Measurements from ENCODE around the gene SLC17A9.

SLC17A9 gene

GRCh38 chr20:62991863-62992262 is 39.4 kb downstream of the SLC17A9 start:
- Mint-ChIP-seq H3K4me3 (no peak overlapping the region), H3K4me1 (ENCODE audit: low read depth) (peaks cover 5% of the 10 kb centered on the region), H3K36me3 (ENCODE audit: low read depth) (no peaks in the 10 kb centered on the region), H3K27ac (no peak overlapping the region), H3K9me3 (no peaks in the 10 kb centered on the region), H3K27me3 (peaks cover 81% of the 10 kb centered on the region)
- intact Hi-C loops (cut with micrococcal nuclease), result no loop called here

GRCh38 chr20:62993856-62994494 is 41.5 kb downstream of the SLC17A9 start:
- intact Hi-C loops (cut with micrococcal nuclease), result no loop called here
- Mint-ChIP-seq H3K9me3 (no peaks in the 10 kb centered on the region), H3K4me3 (no peak overlapping the region), H3K27ac (no peak overlapping the region), H3K36me3 (ENCODE audit: low read depth) (no peaks in the 10 kb centered on the region), H3K4me1 (ENCODE audit: low read depth) (peaks cover 14% of the 10 kb centered on the region), H3K27me3 (peaks cover 82% of the 10 kb centered on the region)

- H3K36me3 Mint-ChIP-seq (ENCODE audit: low read depth), result no peaks in the 10 kb centered on the region
- peaks cover 87% of the 10 kb centered on the region for H3K27me3 Mint-ChIP-seq
- H3K4me1 Mint-ChIP-seq (ENCODE audit: low read depth), result peaks cover 9% of the 10 kb centered on the region
- H3K27ac Mint-ChIP-seq, result no peak overlapping the region
- no peak overlapping the region for H3K4me3 Mint-ChIP-seq
- no peaks in the 10 kb centered on the region for H3K9me3 Mint-ChIP-seq
- intact Hi-C loops (cut with micrococcal nuclease), result no loop called here
These were observed 42.4 kb downstream of the SLC17A9 start for GRCh38 chr20:62994869-62995281.

GRCh38 chr20:62995481-62995880 is 43.0 kb downstream of the SLC17A9 start:
- no peaks in the 10 kb centered on the region for H3K9me3 Mint-ChIP-seq
- H3K27me3 Mint-ChIP-seq, result peaks cover 88% of the 10 kb centered on the region
- no peak overlapping the region for H3K27ac Mint-ChIP-seq
- intact Hi-C loops (cut with micrococcal nuclease), result no loop called here
- H3K4me1 Mint-ChIP-seq (ENCODE audit: low read depth), result peaks cover 9% of the 10 kb centered on the region
- H3K36me3 Mint-ChIP-seq (ENCODE audit: low read depth), result no peaks in the 10 kb centered on the region
- H3K4me3 Mint-ChIP-seq, result no peak overlapping the region

GRCh38 chr20:62995898-62996595 is 43.5 kb downstream of the SLC17A9 start:
- Mint-ChIP-seq H3K27ac (no peak overlapping the region), H3K9me3 (no peaks in the 10 kb centered on the region), H3K27me3 (peaks cover 88% of the 10 kb centered on the region), H3K4me1 (ENCODE audit: low read depth) (peaks cover 9% of the 10 kb centered on the region), H3K4me3 (no peak overlapping the region), H3K36me3 (ENCODE audit: low read depth) (no peaks in the 10 kb centered on the region)
- intact Hi-C loops (cut with micrococcal nuclease), result no loop called here

GRCh38 chr20:62996596-62996982 is 44.1 kb downstream of the SLC17A9 start:
- Mint-ChIP-seq H3K36me3 (ENCODE audit: low read depth) (no peaks in the 10 kb centered on the region), H3K9me3 (no peaks in the 10 kb centered on the region), H3K27me3 (peaks cover 88% of the 10 kb centered on the region), H3K27ac (no peak overlapping the region), H3K4me3 (no peak overlapping the region), H3K4me1 (ENCODE audit: low read depth) (peaks cover 9% of the 10 kb centered on the region)
- intact Hi-C loops (cut with micrococcal nuclease), result no loop called here

GRCh38 chr20:62997417-62998035 is 45.0 kb downstream of the SLC17A9 start:
- H3K4me3 Mint-ChIP-seq, result no peak overlapping the region
- H3K4me1 Mint-ChIP-seq (ENCODE audit: low read depth), result peaks cover 9% of the 10 kb centered on the region
- no peak overlapping the region for H3K27ac Mint-ChIP-seq
- H3K27me3 Mint-ChIP-seq, result peaks cover 89% of the 10 kb centered on the region
- H3K36me3 Mint-ChIP-seq (ENCODE audit: low read depth), result no peaks in the 10 kb centered on the region
- H3K9me3 Mint-ChIP-seq, result no peaks in the 10 kb centered on the region
- intact Hi-C loops (cut with micrococcal nuclease), result no loop called here

- H3K4me1 Mint-ChIP-seq (ENCODE audit: low read depth), result peaks cover 9% of the 10 kb centered on the region
- H3K36me3 Mint-ChIP-seq (ENCODE audit: low read depth), result no peaks in the 10 kb centered on the region
- H3K27ac Mint-ChIP-seq, result no peak overlapping the region
- intact Hi-C loops (cut with micrococcal nuclease), result no loop called here
- H3K27me3 Mint-ChIP-seq, result peaks cover 92% of the 10 kb centered on the region
- no peak overlapping the region for H3K4me3 Mint-ChIP-seq
- H3K9me3 Mint-ChIP-seq, result no peaks in the 10 kb centered on the region
These were observed 45.9 kb downstream of the SLC17A9 start for GRCh38 chr20:62998449-62998848.

- no peaks in the 10 kb centered on the region for H3K9me3 Mint-ChIP-seq
- H3K27ac Mint-ChIP-seq, result no peak overlapping the region
- H3K4me1 Mint-ChIP-seq (ENCODE audit: low read depth), result peaks cover 9% of the 10 kb centered on the region
- peaks cover 94% of the 10 kb centered on the region for H3K27me3 Mint-ChIP-seq
- intact Hi-C loops (cut with micrococcal nuclease), result no loop called here
- H3K36me3 Mint-ChIP-seq (ENCODE audit: low read depth), result no peaks in the 10 kb centered on the region
- no peak overlapping the region for H3K4me3 Mint-ChIP-seq
These were observed 47.1 kb downstream of the SLC17A9 start for GRCh38 chr20:62999580-62999979.

- H3K36me3 Mint-ChIP-seq (ENCODE audit: low read depth), result no peaks in the 10 kb centered on the region
- H3K27ac Mint-ChIP-seq, result no peak overlapping the region
- intact Hi-C loops (cut with micrococcal nuclease), result loop anchor here (10.0 kb wide), 1 partner anchor 95 kb away; no protein-coding TSS in a partner anchor
- peaks cover 94% of the 10 kb centered on the region for H3K27me3 Mint-ChIP-seq
- peaks cover 9% of the 10 kb centered on the region for H3K4me1 Mint-ChIP-seq (ENCODE audit: low read depth)
- H3K4me3 Mint-ChIP-seq, result no peak overlapping the region
- H3K9me3 Mint-ChIP-seq, result no peaks in the 10 kb centered on the region
These were observed 47.5 kb downstream of the SLC17A9 start for GRCh38 chr20:63000036-63000435.

GRCh38 chr20:63000958-63001357 is 48.4 kb downstream of the SLC17A9 start:
- Mint-ChIP-seq H3K4me1 (ENCODE audit: low read depth) (peaks cover 9% of the 10 kb centered on the region), H3K4me3 (no peak overlapping the region), H3K36me3 (ENCODE audit: low read depth) (no peaks in the 10 kb centered on the region), H3K27me3 (peaks cover 94% of the 10 kb centered on the region), H3K9me3 (no peaks in the 10 kb centered on the region), H3K27ac (no peak overlapping the region)
- intact Hi-C loops (cut with micrococcal nuclease), result loop anchor here (10.0 kb wide), 1 partner anchor 96 kb away; no protein-coding TSS in a partner anchor

GRCh38 chr20:63002511-63002910 is 50.0 kb downstream of the SLC17A9 start:
- peaks cover 91% of the 10 kb centered on the region for H3K27me3 Mint-ChIP-seq
- no peak overlapping the region for H3K4me3 Mint-ChIP-seq
- no peak overlapping the region for H3K27ac Mint-ChIP-seq
- H3K36me3 Mint-ChIP-seq (ENCODE audit: low read depth), result no peaks in the 10 kb centered on the region
- H3K9me3 Mint-ChIP-seq, result no peaks in the 10 kb centered on the region
- intact Hi-C loops (cut with micrococcal nuclease), result loop anchor here (10.0 kb wide), 1 partner anchor 98 kb away; no protein-coding TSS in a partner anchor
- peaks cover 7% of the 10 kb centered on the region for H3K4me1 Mint-ChIP-seq (ENCODE audit: low read depth)

GRCh38 chr20:63003546-63003945 is 51.0 kb downstream of the SLC17A9 start:
- H3K27me3 Mint-ChIP-seq, result peaks cover 91% of the 10 kb centered on the region

More at GRCh38 chr20:63003546-63003945, 51.0 kb downstream of the SLC17A9 start:
- intact Hi-C loops (cut with micrococcal nuclease), result loop anchor here (10.0 kb wide), 1 partner anchor 99 kb away; no protein-coding TSS in a partner anchor
- Mint-ChIP-seq H3K4me3 (no peak overlapping the region), H3K36me3 (ENCODE audit: low read depth) (no peaks in the 10 kb centered on the region), H3K9me3 (no peaks in the 10 kb centered on the region), H3K27ac (no peak overlapping the region), H3K4me1 (ENCODE audit: low read depth) (peaks cover 5% of the 10 kb centered on the region)

Measured in dendritic cell treated with granulocyte-macrophage colony-stimulating factor and Interleukin-4, amounts not matched to agents 40 ng/mL and 50 ng/mL, for 4 days (primary cell).